Measurements from ENCODE around the gene CCNA2.

The CCNA2 gene

DNA sequence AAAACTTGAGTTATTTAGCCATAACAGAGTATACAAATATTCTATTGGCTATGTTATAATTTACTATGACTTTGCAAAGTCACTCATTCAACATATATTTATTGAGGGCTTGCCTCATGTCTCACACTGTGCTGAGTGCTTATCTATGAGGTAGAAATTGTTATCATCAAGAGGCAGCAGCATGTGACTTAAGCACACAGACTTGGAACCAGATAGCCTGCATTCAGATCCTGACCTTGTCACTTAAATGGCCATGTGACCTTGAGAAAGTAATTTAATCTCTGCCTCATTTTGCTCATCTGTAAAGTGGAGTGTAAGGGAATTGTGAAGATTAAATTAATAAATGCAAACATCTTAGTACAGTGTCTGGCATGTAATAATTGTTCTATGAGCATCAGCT, 32.7 kb downstream of the CCNA2 start:
- Histone ChIP-seq H3K4me1 (ENCODE audit: control insufficient read depth, insufficient read depth, low read length) (no peaks in the 10 kb centered on the region), H3K4me3 (ENCODE audit: low read length in 2 of 2) (no peak overlapping the region), H3K9me3 (ENCODE audit: control insufficient read depth in 2 of 2, low read length in 2 of 2) (no peaks in the 10 kb centered on the region), H3K9ac (ENCODE audit: low read length in 2 of 2) (no peak overlapping the region), H3K27me3 (ENCODE audit: control insufficient read depth in 1 of 2, insufficient read depth in 2 of 2, low read length in 2 of 2) (no peaks in the 10 kb centered on the region), H3K27ac (ENCODE audit: low read length) (no peak overlapping the region), H3K36me3 (ENCODE audit: control insufficient read depth in 2 of 2, insufficient read depth in 2 of 2, low read length in 2 of 2) (no peaks in the 10 kb centered on the region)

DNA sequence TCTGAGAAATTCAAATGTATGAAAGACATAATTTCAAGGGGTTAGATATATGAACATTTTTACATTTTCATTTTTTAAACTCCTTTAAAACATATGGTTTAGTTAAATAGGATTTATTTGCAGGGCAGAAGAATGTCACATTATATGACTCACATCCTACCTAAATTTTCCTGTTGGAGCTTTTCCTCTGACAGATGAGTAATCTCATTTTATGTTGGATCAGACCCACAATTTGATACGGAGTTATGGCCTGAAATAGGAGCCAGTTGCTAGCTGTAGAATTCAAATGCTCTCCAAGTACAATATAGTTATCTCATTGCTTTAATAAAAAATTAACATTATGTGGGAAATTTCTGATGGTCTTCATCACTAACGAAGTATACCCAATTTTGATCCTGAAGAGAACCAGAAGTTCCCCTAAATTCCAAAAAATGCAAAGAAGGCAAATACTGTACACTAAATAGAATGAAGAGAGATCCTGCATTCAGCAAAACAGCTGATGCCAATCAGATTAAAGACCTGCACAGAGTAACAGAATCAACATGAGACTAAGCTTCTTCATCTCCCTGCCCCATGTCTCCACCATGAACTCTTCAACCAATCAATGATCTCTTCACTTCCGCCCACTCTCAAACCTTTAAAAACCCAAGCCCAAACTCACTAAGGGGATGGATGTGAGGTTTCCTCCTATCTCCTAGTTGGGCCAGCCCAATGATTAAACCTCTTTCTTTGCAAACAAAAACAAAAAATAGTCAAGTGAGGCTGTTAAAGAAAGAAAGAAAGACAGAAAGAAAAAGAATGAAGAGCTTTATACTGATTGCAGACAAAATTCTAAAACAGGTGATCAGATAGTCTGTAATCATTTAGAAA, 33.5 kb downstream of the CCNA2 start:
- Histone ChIP-seq H3K9me3 (ENCODE audit: control insufficient read depth in 2 of 2, low read length in 2 of 2) (no peaks in the 10 kb centered on the region), H3K27ac (ENCODE audit: low read length) (no peak overlapping the region), H3K4me1 (ENCODE audit: control insufficient read depth, insufficient read depth, low read length) (no peaks in the 10 kb centered on the region), H3K9ac (ENCODE audit: low read length in 2 of 2) (no peak overlapping the region), H3K4me3 (ENCODE audit: low read length in 2 of 2) (no peak overlapping the region), H3K36me3 (ENCODE audit: control insufficient read depth in 2 of 2, insufficient read depth in 2 of 2, low read length in 2 of 2) (no peaks in the 10 kb centered on the region), H3K27me3 (ENCODE audit: control insufficient read depth in 1 of 2, insufficient read depth in 2 of 2, low read length in 2 of 2) (peaks cover 0 to 3% of the 10 kb centered on the region in 2 donors)

DNA sequence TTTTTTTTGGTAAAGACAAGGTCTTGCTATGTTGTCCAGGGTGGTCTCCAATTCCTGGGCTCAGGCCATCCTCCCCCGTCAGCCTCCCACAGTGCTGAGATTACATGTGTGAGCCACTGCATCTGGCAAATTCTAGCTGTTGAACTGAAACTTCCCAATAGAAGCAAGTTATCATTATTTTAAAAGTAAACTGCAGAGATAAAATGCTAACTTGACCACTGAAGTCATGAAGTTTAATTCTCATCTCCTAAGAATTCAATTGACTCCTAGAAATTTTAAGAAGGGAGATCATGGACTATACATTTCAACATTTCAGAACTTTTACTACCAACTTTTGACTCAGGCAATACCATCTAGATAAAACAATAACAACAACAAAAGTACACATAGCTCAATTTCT, 34.2 kb downstream of the CCNA2 start:
- H3K36me3 ChIP-seq (ENCODE audit: control insufficient read depth in 2 of 2, insufficient read depth in 2 of 2, low read length in 2 of 2): no peaks in the 10 kb centered on the region
- H3K4me1 ChIP-seq (ENCODE audit: control insufficient read depth, insufficient read depth, low read length): no peaks in the 10 kb centered on the region
- H3K27ac ChIP-seq (ENCODE audit: low read length): no peak overlapping the region
- H3K27me3 ChIP-seq (ENCODE audit: control insufficient read depth in 1 of 2, insufficient read depth in 2 of 2, low read length in 2 of 2): peaks cover 0 to 3% of the 10 kb centered on the region in 2 donors
- peaks cover 0 to under 1% of the 10 kb centered on the region in 2 donors for H3K9me3 ChIP-seq (ENCODE audit: control insufficient read depth in 2 of 2, low read length in 2 of 2)
- H3K9ac ChIP-seq (ENCODE audit: low read length in 2 of 2): no peak overlapping the region
- no peak overlapping the region for H3K4me3 ChIP-seq (ENCODE audit: low read length in 2 of 2)

DNA sequence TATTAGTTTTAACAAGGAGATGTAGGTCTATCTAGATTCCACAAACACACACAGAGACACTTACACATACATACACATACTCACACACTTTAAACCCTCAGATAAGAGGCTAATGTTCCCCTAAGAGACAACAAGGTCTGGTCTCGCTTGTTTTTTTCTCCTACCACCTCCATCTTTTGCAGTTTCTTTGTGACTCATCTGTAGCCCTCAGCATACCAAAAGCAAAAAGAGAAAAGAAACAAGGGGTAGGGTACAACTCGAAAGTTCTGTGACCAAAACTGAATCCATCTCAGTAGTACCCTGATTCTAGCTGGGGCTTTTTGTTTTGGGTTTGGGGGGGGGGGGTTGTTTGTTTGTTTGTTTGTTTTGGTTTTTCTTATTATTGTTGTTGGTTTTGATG, 34.8 kb downstream of the CCNA2 start:
- Histone ChIP-seq H3K9ac (ENCODE audit: low read length in 2 of 2) (no peak overlapping the region), H3K4me1 (ENCODE audit: control insufficient read depth, insufficient read depth, low read length) (no peaks in the 10 kb centered on the region), H3K9me3 (ENCODE audit: control insufficient read depth in 2 of 2, low read length in 2 of 2) (peaks cover 0 to 4% of the 10 kb centered on the region in 2 donors), H3K27me3 (ENCODE audit: control insufficient read depth in 1 of 2, insufficient read depth in 2 of 2, low read length in 2 of 2) (peaks cover 0 to 3% of the 10 kb centered on the region in 2 donors), H3K4me3 (ENCODE audit: low read length in 2 of 2) (no peak overlapping the region), H3K36me3 (ENCODE audit: control insufficient read depth in 2 of 2, insufficient read depth in 2 of 2, low read length in 2 of 2) (no peaks in the 10 kb centered on the region), H3K27ac (ENCODE audit: low read length) (no peak overlapping the region)

DNA sequence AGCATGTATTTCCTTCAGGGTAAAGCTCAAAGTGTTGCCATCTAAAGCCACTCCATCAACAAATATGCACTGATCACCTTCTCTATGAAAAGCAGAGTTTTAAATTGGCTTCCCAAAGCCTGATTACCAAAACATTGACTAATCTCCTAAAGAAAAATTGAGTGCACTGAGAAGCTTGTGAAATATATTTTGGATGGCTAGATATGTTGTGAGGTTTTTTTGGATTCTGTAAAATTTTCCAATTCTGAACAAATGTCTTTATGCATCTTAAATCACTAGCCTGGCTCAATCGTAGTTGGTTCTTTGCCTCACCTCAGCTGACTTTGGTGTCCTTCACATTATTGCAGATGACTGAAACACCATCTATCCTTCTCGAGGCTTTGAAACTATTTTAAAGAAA, 37.5 kb downstream of the CCNA2 start:
- Histone ChIP-seq H3K9ac (ENCODE audit: low read length in 2 of 2) (no peak overlapping the region), H3K36me3 (ENCODE audit: control insufficient read depth in 2 of 2, insufficient read depth in 2 of 2, low read length in 2 of 2) (no peaks in the 10 kb centered on the region), H3K4me3 (ENCODE audit: low read length in 2 of 2) (no peak overlapping the region), H3K9me3 (ENCODE audit: control insufficient read depth in 2 of 2, low read length in 2 of 2) (peaks cover 0 to 4% of the 10 kb centered on the region in 2 donors), H3K4me1 (ENCODE audit: control insufficient read depth, insufficient read depth, low read length) (no peaks in the 10 kb centered on the region), H3K27me3 (ENCODE audit: control insufficient read depth in 1 of 2, insufficient read depth in 2 of 2, low read length in 2 of 2) (peaks cover 0 to 4% of the 10 kb centered on the region in 2 donors), H3K27ac (ENCODE audit: low read length) (no peak overlapping the region)

DNA sequence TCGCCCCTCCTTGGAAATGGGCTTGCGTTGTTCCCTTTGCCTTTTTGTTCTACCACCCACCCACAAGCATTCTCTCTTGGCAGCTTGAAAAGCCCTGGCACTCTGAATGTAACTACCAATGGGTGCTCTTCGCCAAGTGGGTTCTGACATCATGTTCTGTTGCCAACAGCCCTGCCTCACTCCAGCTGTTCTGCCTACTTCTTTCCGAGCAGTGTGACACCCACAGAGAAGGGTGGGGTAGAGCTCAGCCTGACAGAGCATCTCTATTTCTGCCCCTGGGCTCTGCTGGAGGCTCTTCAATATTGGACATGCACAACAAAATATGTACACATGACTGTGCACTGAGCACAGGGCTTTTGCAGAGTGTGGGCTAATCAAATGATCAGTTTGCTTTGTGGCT, 38.2 kb downstream of the CCNA2 start:
- Histone ChIP-seq H3K36me3 (ENCODE audit: control insufficient read depth in 2 of 2, insufficient read depth in 2 of 2, low read length in 2 of 2) (no peaks in the 10 kb centered on the region), H3K27ac (ENCODE audit: low read length) (no peak overlapping the region), H3K4me3 (ENCODE audit: low read length in 2 of 2) (no peak overlapping the region), H3K27me3 (ENCODE audit: control insufficient read depth in 1 of 2, insufficient read depth in 2 of 2, low read length in 2 of 2) (peaks cover 3 to 4% of the 10 kb centered on the region in 2 donors), H3K4me1 (ENCODE audit: control insufficient read depth, insufficient read depth, low read length) (no peaks in the 10 kb centered on the region), H3K9me3 (ENCODE audit: control insufficient read depth in 2 of 2, low read length in 2 of 2) (peaks cover 0 to 4% of the 10 kb centered on the region in 2 donors), H3K9ac (ENCODE audit: low read length in 2 of 2) (no peak overlapping the region)

DNA sequence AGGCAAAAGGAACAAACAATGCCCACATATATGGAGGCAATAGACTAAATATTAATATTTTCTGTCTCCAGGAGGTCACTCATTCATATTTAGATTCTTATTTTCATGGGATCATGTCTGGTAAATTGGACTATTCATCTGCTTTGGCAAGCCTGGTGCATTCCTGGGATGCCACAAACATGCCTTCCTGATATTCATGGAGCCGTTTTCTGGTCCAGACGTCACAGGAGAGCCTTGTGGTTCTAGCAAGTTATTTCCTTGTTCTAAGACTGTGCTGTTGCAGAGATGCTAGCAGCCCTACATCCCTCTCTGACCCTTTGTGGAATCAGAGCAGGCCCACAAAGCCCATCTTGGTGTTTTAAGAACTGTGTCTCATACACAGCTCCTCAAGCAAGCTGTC, 38.7 kb downstream of the CCNA2 start:
- no peaks in the 10 kb centered on the region for H3K36me3 ChIP-seq (ENCODE audit: control insufficient read depth in 2 of 2, insufficient read depth in 2 of 2, low read length in 2 of 2)
- H3K27me3 ChIP-seq (ENCODE audit: control insufficient read depth in 1 of 2, insufficient read depth in 2 of 2, low read length in 2 of 2): peaks cover 4% of the 10 kb centered on the region in 2 donors
- H3K4me1 ChIP-seq (ENCODE audit: control insufficient read depth, insufficient read depth, low read length): no peaks in the 10 kb centered on the region
- no peak overlapping the region for H3K27ac ChIP-seq (ENCODE audit: low read length)
- no peak overlapping the region for H3K9ac ChIP-seq (ENCODE audit: low read length in 2 of 2)
- H3K9me3 ChIP-seq (ENCODE audit: control insufficient read depth in 2 of 2, low read length in 2 of 2): peaks cover 0 to 4% of the 10 kb centered on the region in 2 donors
- no peak overlapping the region for H3K4me3 ChIP-seq (ENCODE audit: low read length in 2 of 2)

DNA sequence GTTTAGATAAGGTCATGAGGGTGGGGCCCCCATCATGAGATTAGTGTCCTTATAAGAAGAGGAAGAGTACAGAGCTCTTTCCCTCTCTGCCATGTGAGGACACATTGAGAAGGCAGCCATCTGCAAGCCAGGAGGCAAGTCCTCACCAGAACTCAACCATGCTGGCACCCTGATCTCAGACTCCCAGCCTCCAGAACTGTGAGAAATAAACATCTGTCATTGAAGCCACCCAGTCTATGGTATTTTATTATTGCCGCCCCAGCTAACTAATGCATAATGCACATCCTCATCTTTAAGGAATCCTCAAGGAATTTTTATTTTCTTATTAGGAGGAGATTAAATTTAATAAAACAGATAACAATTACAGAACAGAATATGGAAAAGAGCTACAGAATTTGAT, 39.3 kb downstream of the CCNA2 start:
- peaks cover 0 to 4% of the 10 kb centered on the region in 2 donors for H3K9me3 ChIP-seq (ENCODE audit: control insufficient read depth in 2 of 2, low read length in 2 of 2)
- peaks cover 4% of the 10 kb centered on the region in 2 donors for H3K27me3 ChIP-seq (ENCODE audit: control insufficient read depth in 1 of 2, insufficient read depth in 2 of 2, low read length in 2 of 2)
- no peak overlapping the region for H3K9ac ChIP-seq (ENCODE audit: low read length in 2 of 2)
- H3K4me1 ChIP-seq (ENCODE audit: control insufficient read depth, insufficient read depth, low read length): no peaks in the 10 kb centered on the region
- H3K27ac ChIP-seq (ENCODE audit: low read length): no peak overlapping the region
- H3K36me3 ChIP-seq (ENCODE audit: control insufficient read depth in 2 of 2, insufficient read depth in 2 of 2, low read length in 2 of 2): no peaks in the 10 kb centered on the region
- no peak overlapping the region for H3K4me3 ChIP-seq (ENCODE audit: low read length in 2 of 2)

DNA sequence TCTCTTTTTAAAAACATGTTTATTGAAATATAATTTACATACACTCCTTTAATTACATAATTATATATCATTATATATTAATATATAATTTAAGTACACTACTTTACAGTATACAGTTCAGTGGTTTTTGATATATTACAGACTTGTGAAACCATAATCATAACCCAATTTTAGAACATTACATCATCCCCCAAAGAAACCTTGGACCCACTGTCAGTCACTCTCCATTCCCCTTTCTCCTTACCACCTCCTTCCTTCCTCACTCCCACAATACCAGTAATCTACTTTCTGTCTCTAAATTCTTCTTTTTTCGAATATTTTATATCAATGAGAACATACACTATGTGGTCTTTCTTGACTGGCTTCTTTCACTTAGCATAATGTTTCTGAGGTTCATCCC, 40.5 kb downstream of the CCNA2 start:
- no peaks in the 10 kb centered on the region for H3K4me1 ChIP-seq (ENCODE audit: control insufficient read depth, insufficient read depth, low read length)
- H3K27ac ChIP-seq (ENCODE audit: low read length): no peak overlapping the region
- no peaks in the 10 kb centered on the region for H3K36me3 ChIP-seq (ENCODE audit: control insufficient read depth in 2 of 2, insufficient read depth in 2 of 2, low read length in 2 of 2)
- no peak overlapping the region for H3K9ac ChIP-seq (ENCODE audit: low read length in 2 of 2)
- H3K4me3 ChIP-seq (ENCODE audit: low read length in 2 of 2): no peak overlapping the region
- H3K27me3 ChIP-seq (ENCODE audit: control insufficient read depth in 1 of 2, insufficient read depth in 2 of 2, low read length in 2 of 2): peaks cover 4 to 7% of the 10 kb centered on the region in 2 donors
- peaks cover 0 to 4% of the 10 kb centered on the region in 2 donors for H3K9me3 ChIP-seq (ENCODE audit: control insufficient read depth in 2 of 2, low read length in 2 of 2)

DNA sequence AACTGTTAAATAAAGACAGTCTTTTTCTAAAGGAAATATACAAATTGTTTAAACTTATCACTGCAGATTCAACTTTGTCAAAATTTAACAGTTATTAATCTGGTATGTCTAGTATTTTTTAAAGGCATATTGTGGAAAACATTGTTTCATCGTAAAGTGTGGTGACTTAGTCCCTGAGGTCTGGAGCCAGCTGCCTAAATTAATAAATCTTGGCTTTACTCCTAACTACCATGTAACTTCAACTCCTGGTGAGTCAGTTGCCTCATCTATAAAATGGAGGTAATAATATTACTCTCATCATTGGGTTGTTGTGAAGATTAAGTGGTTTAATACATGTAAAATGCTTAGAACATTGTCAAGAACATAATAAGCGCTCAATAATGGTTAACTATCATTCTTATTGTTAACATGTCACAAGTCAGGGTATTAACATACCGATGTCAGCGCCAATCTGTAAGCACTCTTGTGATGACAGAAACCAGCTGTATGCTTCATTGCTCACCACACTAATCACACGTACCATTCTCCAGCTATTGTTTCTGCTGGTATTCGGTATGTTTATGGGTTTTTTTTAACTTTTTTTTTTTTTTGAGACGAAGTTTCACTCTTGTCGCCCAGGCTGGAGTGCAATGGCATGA, 44.6 kb downstream of the CCNA2 start:
- H3K9ac ChIP-seq (ENCODE audit: low read length in 2 of 2): no peak overlapping the region
- H3K27ac ChIP-seq (ENCODE audit: low read length): no peak overlapping the region

DNA sequence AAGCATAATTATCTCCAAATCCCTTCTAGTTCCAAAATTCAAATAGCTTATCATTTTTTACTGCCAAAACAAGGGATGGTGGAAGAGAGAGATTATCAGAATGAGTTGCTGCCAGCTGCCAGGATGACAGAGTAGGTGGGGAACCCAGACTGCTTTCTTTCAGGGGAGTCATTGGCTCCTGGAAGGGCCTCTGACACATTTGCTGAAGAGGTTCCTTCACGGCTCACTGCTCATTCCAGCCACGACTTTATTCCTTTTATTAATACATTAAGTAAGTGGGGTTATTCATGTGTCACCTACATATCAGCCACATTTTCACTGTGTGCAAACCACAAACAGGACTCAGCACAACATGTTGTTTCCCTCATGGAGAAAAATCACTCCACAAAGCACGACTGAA, 46.1 kb downstream of the CCNA2 start:
- Histone ChIP-seq H3K27me3 (ENCODE audit: control insufficient read depth in 1 of 2, insufficient read depth in 2 of 2, low read length in 2 of 2) (peaks cover 4 to 5% of the 10 kb centered on the region in 2 donors), H3K27ac (ENCODE audit: low read length) (no peak overlapping the region), H3K36me3 (ENCODE audit: control insufficient read depth in 2 of 2, insufficient read depth in 2 of 2, low read length in 2 of 2) (no peaks in the 10 kb centered on the region), H3K9me3 (ENCODE audit: control insufficient read depth in 2 of 2, low read length in 2 of 2) (no peaks in the 10 kb centered on the region), H3K9ac (ENCODE audit: low read length in 2 of 2) (no peak overlapping the region), H3K4me1 (ENCODE audit: control insufficient read depth, insufficient read depth, low read length) (no peaks in the 10 kb centered on the region), H3K4me3 (ENCODE audit: low read length in 2 of 2) (no peak overlapping the region)

More for the DNA sequence above, 44.6 kb downstream of the CCNA2 start:
- Histone ChIP-seq H3K36me3 (ENCODE audit: control insufficient read depth in 2 of 2, insufficient read depth in 2 of 2, low read length in 2 of 2) (no peaks in the 10 kb centered on the region), H3K4me1 (ENCODE audit: control insufficient read depth, insufficient read depth, low read length) (no peaks in the 10 kb centered on the region), H3K27me3 (ENCODE audit: control insufficient read depth in 1 of 2, insufficient read depth in 2 of 2, low read length in 2 of 2) (peaks cover 4 to 5% of the 10 kb centered on the region in 2 donors), H3K9me3 (ENCODE audit: control insufficient read depth in 2 of 2, low read length in 2 of 2) (peaks cover 0 to under 1% of the 10 kb centered on the region in 2 donors), H3K4me3 (ENCODE audit: low read length in 2 of 2) (no peak overlapping the region)

Measured in stomach smooth muscle (tissue), 2 donors.